Measurements from ENCODE around the gene PGAM1.
A peak's percentile ranks its signal among the peaks of the same experiment; 100 is the strongest.

Gene PGAM1

GRCh38 chr10:97400665-97401454, 25.1 kb upstream of the PGAM1 start, which contains the start of gene RRP12 (continued):
- TF ChIP-seq SP3 (tag by site-specific recombination; IDR thresholded peaks at IDR 0.05) = peak; percentile 41; the same call in 1 of the 2 replicates
- no peak for TF ChIP-seq ZNF155 (tag by site-specific recombination; IDR thresholded peaks at IDR 0.05)
- no peak for TF ChIP-seq ZIC2 (tag by site-specific recombination; IDR thresholded peaks at IDR 0.05)
- TF ChIP-seq ZNF530 (tag by site-specific recombination; IDR thresholded peaks at IDR 0.05; ENCODE audit: low read depth) = no peak
- no peak for TF ChIP-seq ZNF677 (tag by site-specific recombination; IDR thresholded peaks at IDR 0.05)
- no peak for TF ChIP-seq ZNF354C (tag by site-specific recombination; IDR thresholded peaks at IDR 0.05; ENCODE audit: borderline replicate concordance, low read depth)
- TF ChIP-seq ZSCAN16 (tag by site-specific recombination; IDR thresholded peaks at IDR 0.05) = no peak
- no peak; the same call in 1 of the 2 replicates for TF ChIP-seq ZNF660 (tag by site-specific recombination; IDR thresholded peaks at IDR 0.05)
- TF ChIP-seq RBAK (tag by site-specific recombination; IDR thresholded peaks at IDR 0.05) = no peak
- TF ChIP-seq CTCF (tag by site-specific recombination; IDR thresholded peaks at IDR 0.05) = peak; percentile 58; the same call in 1 of the 2 replicates
- no peak for TF ChIP-seq ZNF148 (tag by site-specific recombination; IDR thresholded peaks at IDR 0.05; ENCODE audit: borderline replicate concordance)
- no peak for TF ChIP-seq SCRT1 (tag by site-specific recombination; IDR thresholded peaks at IDR 0.05; ENCODE audit: borderline replicate concordance)
- TF ChIP-seq ZXDB (tag by site-specific recombination; IDR thresholded peaks at IDR 0.05) = peak; percentile 74
- TF ChIP-seq ZNF776 (tag by site-specific recombination; IDR thresholded peaks at IDR 0.05; ENCODE audit: borderline replicate concordance) = no peak
- TF ChIP-seq SP2 (tag by site-specific recombination; IDR thresholded peaks at IDR 0.05) = peak; percentile 85
- TF ChIP-seq ZNF138 (tag by site-specific recombination; IDR thresholded peaks at IDR 0.05; ENCODE audit: borderline replicate concordance) = no peak
- TF ChIP-seq ZNF48 (tag by site-specific recombination; IDR thresholded peaks at IDR 0.05) = no peak
- peak; percentile 50; the same call in 1 of the 2 replicates for TF ChIP-seq IKZF3 (tag by site-specific recombination; IDR thresholded peaks at IDR 0.05)
- TF ChIP-seq ZFP3 (tag by site-specific recombination; IDR thresholded peaks at IDR 0.05; ENCODE audit: low read depth) = no peak
- no peak for TF ChIP-seq ZNF37A (tag by site-specific recombination; IDR thresholded peaks at IDR 0.05)
- no peak for TF ChIP-seq ZBTB48 (tag by site-specific recombination; IDR thresholded peaks at IDR 0.05)
- peak; percentile 59; the same call in 1 of the 2 replicates for TF ChIP-seq ZBTB20 (tag by site-specific recombination; IDR thresholded peaks at IDR 0.05)
- no peak for TF ChIP-seq ZNF398 (tag by site-specific recombination; IDR thresholded peaks at IDR 0.05)
- TF ChIP-seq ZNF214 (tag by site-specific recombination; IDR thresholded peaks at IDR 0.05; ENCODE audit: borderline replicate concordance) = no peak
- TF ChIP-seq ZNF555 (tag by site-specific recombination; conservative IDR thresholded peaks at IDR 0.05) = no peak
- TF ChIP-seq ZNF324 (tag by site-specific recombination; IDR thresholded peaks at IDR 0.05) = 0 out of 2 replicates have a peak, but pooled peaks have one; percentile 27
- TF ChIP-seq, protein P1, sequence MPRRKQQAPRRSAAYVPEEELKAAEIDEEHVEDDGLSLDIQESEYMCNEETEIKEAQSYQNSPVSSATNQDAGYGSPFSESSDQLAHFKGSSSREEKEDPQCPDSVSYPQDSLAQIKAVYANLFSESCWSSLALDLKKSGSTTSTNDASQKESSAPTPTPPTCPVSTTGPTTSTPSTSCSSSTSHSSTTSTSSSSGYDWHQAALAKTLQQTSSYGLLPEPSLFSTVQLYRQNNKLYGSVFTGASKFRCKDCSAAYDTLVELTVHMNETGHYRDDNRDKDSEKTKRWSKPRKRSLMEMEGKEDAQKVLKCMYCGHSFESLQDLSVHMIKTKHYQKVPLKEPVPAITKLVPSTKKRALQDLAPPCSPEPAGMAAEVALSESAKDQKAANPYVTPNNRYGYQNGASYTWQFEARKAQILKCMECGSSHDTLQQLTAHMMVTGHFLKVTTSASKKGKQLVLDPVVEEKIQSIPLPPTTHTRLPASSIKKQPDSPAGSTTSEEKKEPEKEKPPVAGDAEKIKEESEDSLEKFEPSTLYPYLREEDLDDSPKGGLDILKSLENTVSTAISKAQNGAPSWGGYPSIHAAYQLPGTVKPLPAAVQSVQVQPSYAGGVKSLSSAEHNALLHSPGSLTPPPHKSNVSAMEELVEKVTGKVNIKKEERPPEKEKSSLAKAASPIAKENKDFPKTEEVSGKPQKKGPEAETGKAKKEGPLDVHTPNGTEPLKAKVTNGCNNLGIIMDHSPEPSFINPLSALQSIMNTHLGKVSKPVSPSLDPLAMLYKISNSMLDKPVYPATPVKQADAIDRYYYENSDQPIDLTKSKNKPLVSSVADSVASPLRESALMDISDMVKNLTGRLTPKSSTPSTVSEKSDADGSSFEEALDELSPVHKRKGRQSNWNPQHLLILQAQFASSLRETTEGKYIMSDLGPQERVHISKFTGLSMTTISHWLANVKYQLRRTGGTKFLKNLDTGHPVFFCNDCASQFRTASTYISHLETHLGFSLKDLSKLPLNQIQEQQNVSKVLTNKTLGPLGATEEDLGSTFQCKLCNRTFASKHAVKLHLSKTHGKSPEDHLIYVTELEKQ (tag by site-specific recombination; IDR thresholded peaks at IDR 0.05; ENCODE audit: borderline replicate concordance) = no peak
- peak; percentile 74 for TF ChIP-seq KLF9 (tag by site-specific recombination; IDR thresholded peaks at IDR 0.05; ENCODE audit: low read depth)
- TF ChIP-seq ZNF704 (tag by site-specific recombination; IDR thresholded peaks at IDR 0.05) = peak; percentile 82; the same call in 1 of the 2 replicates
- TF ChIP-seq ZBTB21 (tag by site-specific recombination; IDR thresholded peaks at IDR 0.05) = peak; percentile 99

Data from HEK293 (cell line).